ENCODE measurements around the gene LCE1F. TPM values are rescaled to one million over a fixed set of nuclear protein-coding genes. Genes with fewer than 3 reads are reported as not detected.

The LCE1F gene
- polyA plus RNA-seq, 1 of the 3 experiments (the other 2 are of a cell fraction): not detected

DNA sequence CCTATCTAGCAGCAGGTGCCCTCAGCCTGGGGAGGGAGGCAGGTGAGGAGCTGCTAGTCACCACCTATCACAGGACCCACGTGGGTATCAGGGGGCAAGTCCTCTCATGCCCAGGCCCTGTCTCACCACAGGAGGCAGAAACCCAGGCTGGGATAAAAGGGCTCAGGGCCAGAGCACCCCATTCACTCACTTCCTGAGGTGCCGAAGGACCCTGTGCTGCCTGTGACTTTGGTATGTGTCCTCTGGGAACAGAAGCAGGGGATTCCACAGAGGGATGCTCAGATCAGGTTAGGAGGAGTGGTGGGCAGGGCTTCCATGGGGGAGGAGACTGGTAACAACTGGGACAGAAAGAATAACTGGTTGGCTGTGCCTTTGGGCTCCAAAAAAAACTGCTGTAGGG, 11.1 kb downstream of the LCE1F start, which contains the start of gene LCE1E:
Gene LCE1E (plus strand): TSS at position 181 of the 400 bp plus-strand sequence. CDS start 1,043 bp downstream, outside the sequence.
- no peaks in the 10 kb centered on the region for H3F3A ChIP-seq (replicated peaks; ENCODE audit: insufficient read depth)
- no peaks in the 10 kb centered on the region for H4K20me1 ChIP-seq (ENCODE audit: insufficient read depth)
- H3K9ac ChIP-seq: no peak within 1 kb of the TSS
- DNase-seq: no peak
- TF ChIP-seq MEF2A (IDR thresholded peaks at IDR 0.05; ENCODE audit: borderline replicate concordance, low read depth) (no peak), MXI1 (IDR thresholded peaks at IDR 0.05; ENCODE audit: low read depth, low read length) (no peak), NFIC (IDR thresholded peaks at IDR 0.05; ENCODE audit: borderline replicate concordance) (no peak), RXRA (IDR thresholded peaks at IDR 0.05; ENCODE audit: borderline replicate concordance, low read depth) (no peak), RAD21 (IDR thresholded peaks at IDR 0.05; ENCODE audit: low read length) (no peak), GATA2 (CRISPR knock-in tag; IDR thresholded peaks at IDR 0.05) (no peak), SIN3A (IDR thresholded peaks at IDR 0.05; ENCODE audit: borderline replicate concordance, low read depth, low read length) (no peak), YY1 (IDR thresholded peaks at IDR 0.05; ENCODE audit: low read depth) (no peak), FOXJ3 (CRISPR knock-in tag; IDR thresholded peaks at IDR 0.05) (no peak), EZH2phosphoT487 (IDR thresholded peaks at IDR 0.05; ENCODE audit: borderline replicate concordance, low read depth) (no peak), TAF1 (IDR thresholded peaks at IDR 0.05; ENCODE audit: borderline replicate concordance, low read depth, low read length) (no peak)
- TF ChIP-seq, protein P1, sequence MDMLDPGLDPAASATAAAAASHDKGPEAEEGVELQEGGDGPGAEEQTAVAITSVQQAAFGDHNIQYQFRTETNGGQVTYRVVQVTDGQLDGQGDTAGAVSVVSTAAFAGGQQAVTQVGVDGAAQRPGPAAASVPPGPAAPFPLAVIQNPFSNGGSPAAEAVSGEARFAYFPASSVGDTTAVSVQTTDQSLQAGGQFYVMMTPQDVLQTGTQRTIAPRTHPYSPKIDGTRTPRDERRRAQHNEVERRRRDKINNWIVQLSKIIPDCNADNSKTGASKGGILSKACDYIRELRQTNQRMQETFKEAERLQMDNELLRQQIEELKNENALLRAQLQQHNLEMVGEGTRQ (IDR thresholded peaks at IDR 0.05; ENCODE audit: borderline replicate concordance, low read depth, low read length): no peak
- TF ChIP-seq, protein P2, sequence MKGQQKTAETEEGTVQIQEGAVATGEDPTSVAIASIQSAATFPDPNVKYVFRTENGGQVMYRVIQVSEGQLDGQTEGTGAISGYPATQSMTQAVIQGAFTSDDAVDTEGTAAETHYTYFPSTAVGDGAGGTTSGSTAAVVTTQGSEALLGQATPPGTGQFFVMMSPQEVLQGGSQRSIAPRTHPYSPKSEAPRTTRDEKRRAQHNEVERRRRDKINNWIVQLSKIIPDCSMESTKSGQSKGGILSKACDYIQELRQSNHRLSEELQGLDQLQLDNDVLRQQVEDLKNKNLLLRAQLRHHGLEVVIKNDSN (IDR thresholded peaks at IDR 0.05; ENCODE audit: borderline replicate concordance, low read depth): no peak
- 0% methylated on average over 1 of the region's 2 CpGs for WGBS (ENCODE audit: low lambda C conversion rate)
- no peaks in the 10 kb centered on the region for H3K9me3 ChIP-seq
- no peaks in the 10 kb centered on the region for H3K79me2 ChIP-seq (ENCODE audit: insufficient read depth)
- H3K27me3 ChIP-seq (ENCODE audit: insufficient read depth): no peaks in the 10 kb centered on the region; the same call in 1 of the 2 replicates
- H3K4me2 ChIP-seq: no peak within 1 kb of the TSS
- ChIA-PET CTCF (interaction anchor here (2.5 kb wide), 1 partner anchor 8 kb away, joined by 9 read pairs; no protein-coding TSS in a partner anchor), POLR2A (no interaction called here)
- no peak within 1 kb of the TSS for H2AFZ ChIP-seq (ENCODE audit: low read depth)
- H3K9me2 ChIP-seq: no peaks in the 10 kb centered on the region
- H3K4me1 ChIP-seq (ENCODE audit: control insufficient read depth in 1 of 2, insufficient read depth in 2 of 2, low read depth in 1 of 2, low read length in 1 of 2): no peaks in the 10 kb centered on the region
- H3K27ac ChIP-seq (ENCODE audit: low read depth in 2 of 2, low read length in 1 of 2): no peak within 1 kb of the TSS
- no peak within 1 kb of the TSS for H3K4me3 ChIP-seq (ENCODE audit: low read depth in 2 of 2, low read length in 1 of 2)
- no peaks in the 10 kb centered on the region for H3K36me3 ChIP-seq (replicated peaks in 1 of 2; ENCODE audit: control insufficient read depth in 1 of 2, insufficient read depth in 2 of 2, low read length in 1 of 2)

DNA sequence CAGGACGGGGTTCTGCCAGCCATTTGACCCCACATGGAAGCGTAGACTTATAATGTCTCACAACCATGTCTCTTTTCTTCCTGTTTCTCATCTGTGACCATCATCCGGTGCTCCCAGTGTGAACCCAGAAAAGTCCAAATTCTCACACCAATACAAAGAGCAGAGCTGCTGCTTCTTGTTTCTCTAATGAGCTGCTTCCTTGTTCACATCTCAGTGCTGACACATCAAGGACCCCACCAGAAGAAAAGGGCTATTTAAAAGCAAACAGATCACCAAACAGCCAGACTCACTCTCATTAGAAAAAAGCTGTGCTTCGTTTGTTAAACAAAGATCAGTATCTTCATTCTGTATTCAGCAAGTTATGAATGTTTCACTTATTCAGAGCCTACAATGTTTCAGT, 20.7 kb downstream of the LCE1F start:
- Histone ChIP-seq H3K4me1 (ENCODE audit: control insufficient read depth in 1 of 2, insufficient read depth in 2 of 2, low read depth in 1 of 2, low read length in 1 of 2) (no peaks in the 10 kb centered on the region), H3F3A (replicated peaks; ENCODE audit: insufficient read depth) (no peaks in the 10 kb centered on the region), H3K4me2 (no peak overlapping the region), H3K9me2 (no peaks in the 10 kb centered on the region), H3K9me3 (no peaks in the 10 kb centered on the region), H3K27ac (ENCODE audit: low read depth in 2 of 2, low read length in 1 of 2) (no peak overlapping the region), H3K4me3 (ENCODE audit: low read depth in 2 of 2, low read length in 1 of 2) (no peak overlapping the region), H3K27me3 (ENCODE audit: insufficient read depth) (no peaks in the 10 kb centered on the region), H4K20me1 (ENCODE audit: insufficient read depth) (no peaks in the 10 kb centered on the region), H3K9ac (no peak overlapping the region), H2AFZ (ENCODE audit: low read depth) (no peak overlapping the region), H3K79me2 (ENCODE audit: insufficient read depth) (no peaks in the 10 kb centered on the region), H3K36me3 (replicated peaks in 1 of 2; ENCODE audit: control insufficient read depth in 1 of 2, insufficient read depth in 2 of 2, low read length in 1 of 2) (no peaks in the 10 kb centered on the region)
- DNase-seq: no peak
- WGBS (ENCODE audit: low lambda C conversion rate): 4% methylated on average over 4 of the region's 4 CpGs
- POLR2A ChIA-PET: no interaction called here
- CTCF ChIA-PET: no interaction called here
- TF ChIP-seq FOXM1 (IDR thresholded peaks at IDR 0.05; ENCODE audit: low read depth): no peak
- TF ChIP-seq, protein P3, sequence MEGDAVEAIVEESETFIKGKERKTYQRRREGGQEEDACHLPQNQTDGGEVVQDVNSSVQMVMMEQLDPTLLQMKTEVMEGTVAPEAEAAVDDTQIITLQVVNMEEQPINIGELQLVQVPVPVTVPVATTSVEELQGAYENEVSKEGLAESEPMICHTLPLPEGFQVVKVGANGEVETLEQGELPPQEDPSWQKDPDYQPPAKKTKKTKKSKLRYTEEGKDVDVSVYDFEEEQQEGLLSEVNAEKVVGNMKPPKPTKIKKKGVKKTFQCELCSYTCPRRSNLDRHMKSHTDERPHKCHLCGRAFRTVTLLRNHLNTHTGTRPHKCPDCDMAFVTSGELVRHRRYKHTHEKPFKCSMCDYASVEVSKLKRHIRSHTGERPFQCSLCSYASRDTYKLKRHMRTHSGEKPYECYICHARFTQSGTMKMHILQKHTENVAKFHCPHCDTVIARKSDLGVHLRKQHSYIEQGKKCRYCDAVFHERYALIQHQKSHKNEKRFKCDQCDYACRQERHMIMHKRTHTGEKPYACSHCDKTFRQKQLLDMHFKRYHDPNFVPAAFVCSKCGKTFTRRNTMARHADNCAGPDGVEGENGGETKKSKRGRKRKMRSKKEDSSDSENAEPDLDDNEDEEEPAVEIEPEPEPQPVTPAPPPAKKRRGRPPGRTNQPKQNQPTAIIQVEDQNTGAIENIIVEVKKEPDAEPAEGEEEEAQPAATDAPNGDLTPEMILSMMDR (IDR thresholded peaks at IDR 0.05): no peak
- TF ChIP-seq POLR2AphosphoS5 (IDR thresholded peaks at IDR 0.05; ENCODE audit: low read depth, low read length): no peak
- TF ChIP-seq MXI1 (IDR thresholded peaks at IDR 0.05; ENCODE audit: low read depth, low read length): no peak
- TF ChIP-seq SIN3A (IDR thresholded peaks at IDR 0.05; ENCODE audit: borderline replicate concordance, low read depth, low read length): no peak
- no peak for TF ChIP-seq EZH2phosphoT487 (IDR thresholded peaks at IDR 0.05; ENCODE audit: borderline replicate concordance, low read depth)
